HepG2 (cell line): ENCODE results near the gene MYO6. TPM values are rescaled to one million over a fixed set of nuclear protein-coding genes. Genes with fewer than 3 reads are reported as not detected.

Experiments used
- ATAC-seq: fragments of 200-7000 bp; cut with Tn5 transposase; 3 replicates; pipeline ENCODE4 v1.9.1; 2020; ENCODE audit warnings: mild to moderate bottlenecking, moderate library complexity
- BruUV-seq: library from RNA; stranded (reverse); fragments of 400-500 nt; replicated peaks from 2 replicates; lab custom pipeline; 2021; lab: Mats Ljungman, UMichigan
- CTCF ChIA-PET: fragments of 300-600 bp; formaldehyde crosslinking; extraction: SDS; loops from one replicate; lab custom pipeline; 2021; ENCODE audit warnings: low total read pairs, inconsistent platforms, low intra/inter-chr PET ratio; lab: Yijun Ruan, JAX
- POLR2A ChIA-PET: fragments of 350-600 bp; sonication (Branson Sonifier 250); formaldehyde crosslinking; loops from one replicate; lab custom pipeline; 2020; ENCODE audit warnings: antibody characterized with exemption, inconsistent platforms; lab: Yijun Ruan, JAX
- DNase-seq: peaks from one replicate; pipeline ENCODE4 v3.0.0-alpha.2; 2015; ENCODE audit warnings: low spot score
- FAIRE-seq: peaks from 3 replicates; lab custom pipeline; 2011; peaks lifted over from hg19 to GRCh38; lab: Jason Lieb, UNC
- H2AFZ ChIP-seq: one replicate; pipeline ENCODE4 v1.6.1; 2011; ENCODE audit warnings: low read length, inconsistent platforms
- H3K27ac ChIP-seq: fragments of 300-600 bp; 3 replicates; pipeline ENCODE4 v1.8.0; 2011; ENCODE audit warnings: mixed run types, mild to moderate bottlenecking, mixed read lengths, low read length, inconsistent platforms; ENCODE audit not compliant: insufficient read depth; ENCODE audit errors: extremely low read length
- H3K27me3 ChIP-seq, 2 experiments: fragments of 200-600 bp in 1 of 2; 2 replicates in 1 of 2; 3 replicates in 1 of 2; pipeline versions ENCODE4 v1.6.0 to v1.8.0; 2011; ENCODE audit warnings: low read length in 2 of 2, mild to moderate bottlenecking in 2 of 2, moderate library complexity in 2 of 2, inconsistent platforms in 1 of 2; ENCODE audit not compliant: insufficient read depth in 2 of 2, control insufficient read depth in 1 of 2
- H3K36me3 ChIP-seq, 2 experiments: fragments of 200-600 bp in 1 of 2; replicated peaks in 1 of 2; 2 replicates in 1 of 2; 3 replicates in 1 of 2; pipeline versions ENCODE4 v1.5.1 to v1.8.0; 2011; ENCODE audit warnings: low read length in 2 of 2, inconsistent platforms in 1 of 2; ENCODE audit not compliant: insufficient read depth in 2 of 2, control insufficient read depth in 1 of 2
- H3K4me1 ChIP-seq: 2 replicates; pipeline ENCODE4 v1.5.1; 2012; ENCODE audit warnings: low read length, inconsistent platforms; ENCODE audit not compliant: insufficient read depth
- H3K4me2 ChIP-seq: 2 replicates; pipeline ENCODE4 v1.6.0; 2011; ENCODE audit warnings: low read depth, low read length, inconsistent platforms
- H3K4me3 ChIP-seq, 3 experiments: fragments of 200-600 bp in 1 of 3; sonication (generic), shearing (Covaris generic) in 1 of 3; replicated peaks in 1 of 3; 2 replicates each; pipeline ENCODE4 v1.5.1; 2011 to 2016; ENCODE audit warnings: low read length in 3 of 3, inconsistent platforms in 2 of 3, low read depth in 2 of 3, mild to moderate bottlenecking in 2 of 3, control low read depth in 1 of 3, mixed read lengths in 1 of 3; ENCODE audit not compliant: insufficient read depth in 1 of 3
- H3K79me2 ChIP-seq: one replicate; pipeline ENCODE4 v1.6.1; 2011; ENCODE audit warnings: low read length, inconsistent platforms; ENCODE audit not compliant: insufficient read depth
- H3K9ac ChIP-seq: 2 replicates; pipeline ENCODE4 v1.6.0; 2011; ENCODE audit warnings: mild to moderate bottlenecking, low read depth, low read length, inconsistent platforms; ENCODE audit not compliant: insufficient read depth
- H3K9me3 ChIP-seq: 2 replicates; pipeline ENCODE4 v1.5.1; 2012; ENCODE audit warnings: mild to moderate bottlenecking, low read length
- H4K20me1 ChIP-seq: 2 replicates; pipeline ENCODE4 v1.6.0; 2011; ENCODE audit warnings: inconsistent platforms, mild to moderate bottlenecking, low read length, moderate library complexity; ENCODE audit not compliant: insufficient read depth
- EHMT2 ChIP-seq: fragments of 200-600 bp; sonication (generic); IDR thresholded peaks from 2 replicates; pipeline ENCODE4 v1.7.0; 2017; ENCODE audit warnings: antibody characterized with exemption, low read depth, low read length, borderline replicate concordance
- JUN ChIP-seq: sonication (generic); formaldehyde crosslinking; IDR thresholded peaks from 2 replicates; pipeline ENCODE4 v1.4.0; 2020; ENCODE audit warnings: mild to moderate bottlenecking, missing genetic modification reagents
- KLF6 ChIP-seq: IDR thresholded peaks from 2 replicates; pipeline ENCODE4 v1.8.0; 2016; ENCODE audit warnings: missing biosample characterization, missing genetic modification reagents
- POLR2G ChIP-seq: fragments of 200-400 bp; formaldehyde crosslinking; IDR thresholded peaks from 2 replicates; pipeline ENCODE4 v1.6.1; 2018; ENCODE audit warnings: mild to moderate bottlenecking, low read depth, low read length, moderate library complexity
- PRMT3 ChIP-seq: sonication (generic); formaldehyde crosslinking; IDR thresholded peaks from 2 replicates; pipeline ENCODE4 v1.8.1; 2022; ENCODE audit warnings: low read depth, mild to moderate bottlenecking, moderate library complexity, missing genetic modification reagents, borderline replicate concordance
- SSRP1 ChIP-seq: IDR thresholded peaks from 2 replicates; pipeline ENCODE4 v1.6.1; 2016; ENCODE audit warnings: control low read depth
- TEF ChIP-seq: sonication (generic); formaldehyde crosslinking; IDR thresholded peaks from 2 replicates; pipeline ENCODE4 v1.5.0; 2020; ENCODE audit warnings: missing genetic modification reagents
- ZNF160 ChIP-seq: sonication (generic); formaldehyde crosslinking; IDR thresholded peaks from 2 replicates; pipeline ENCODE4 v1.8.0; 2022; ENCODE audit warnings: mild to moderate bottlenecking, inconsistent platforms, missing genetic modification reagents
- ZNF367 ChIP-seq: sonication (generic); formaldehyde crosslinking; IDR thresholded peaks from 2 replicates; pipeline ENCODE4 v1.4.0; 2020; ENCODE audit warnings: missing genetic modification reagents, borderline replicate concordance
- ZNF775 ChIP-seq: sonication (generic); formaldehyde crosslinking; IDR thresholded peaks from 2 replicates; pipeline ENCODE4 v1.4.0; 2020; ENCODE audit warnings: missing genetic modification reagents, mild to moderate bottlenecking, moderate library complexity, borderline replicate concordance
- WGBS: methylation state at CpG from one replicate; pipeline ENCODE4 v1.1.6; 2017; ENCODE audit warnings: low lambda C conversion rate; 5-methylcytosine and 5-hydroxymethylcytosine counted together
- in situ Hi-C: cut with HindIII; loops from 2 replicates; pipeline ENCODE4 v1.10.0; 2017; ENCODE audit warnings: low pct_unique_long_range_greater_than_20kb; ENCODE audit not compliant: extremely low pct_ligation_motif_present
- intact Hi-C: fragments of 100-400 bp; cut with micrococcal nuclease; formaldehyde crosslinking; loops from one replicate; pipeline ENCODE4 v1.10.0; 2022; ENCODE audit not compliant: unreplicated experiment
- polyA plus RNA-seq, 8 experiments: library from polyadenylated mRNA; depleted of rRNA in 3 of 8; stranded (reverse) in 7 of 8; unstranded in 1 of 8; fragments of >200 nt; fragmentation: Illumina TruSeq in 4 of 8; extraction: Trizol in 4 of 8; gene quantifications; 2 replicates each; pipeline versions ENCODE4 v1.2.1 to v1.2.3, GENCODE V29; 2011 to 2016; ENCODE audit warnings: low read depth in 4 of 8, missing spikeins in 1 of 8, mixed read lengths in 1 of 8; ENCODE audit not compliant: insufficient read depth in 1 of 8
- total RNA-seq, 5 experiments: library from RNA; depleted of rRNA; stranded (reverse); fragments of >200 nt; fragmentation: Illumina TruSeq; extraction: Trizol; gene quantifications; 2 replicates each; pipeline ENCODE4 v1.2.3, GENCODE V29; 2016; ENCODE audit warnings: low read depth in 1 of 5
- TF ChIP-seq, protein P1 (sequence below): IDR thresholded peaks from 2 replicates; pipeline ENCODE4 v1.6.1; 2016

Gene MYO6
- total and polyA plus RNA-seq, 2 of the 13 experiments (the other 11 are each of a cell fraction or from before 2014, with no cell fraction given): 5.4 to 7.5 TPM

GRCh38 chr6:75796723-75797122 lies 47.7 kb downstream of the MYO6 start:
- Histone ChIP-seq H3K4me2 (no peak overlapping the region), H3K79me2 (no peaks in the 10 kb centered on the region), H2AFZ (no peak overlapping the region), H3K27me3 (no peaks in the 10 kb centered on the region), H3K27ac (no peak overlapping the region), H3K9ac (no peak overlapping the region), H3K9me3 (no peaks in the 10 kb centered on the region), H4K20me1 (no peaks in the 10 kb centered on the region), H3K4me3 (no peak overlapping the region), H3K36me3 (no peaks in the 10 kb centered on the region), H3K4me1 (no peaks in the 10 kb centered on the region)
- intact Hi-C loops: no loop called here
- CTCF ChIA-PET: no interaction called here
- no TSS peak for BruUV-seq
- no peak for FAIRE-seq
- ATAC-seq: no peak
- in situ Hi-C loops: no loop called here
- POLR2A ChIA-PET: no interaction called here
- TF ChIP-seq PRMT3 (CRISPR knock-in tag): no peak
- TF ChIP-seq POLR2G: no peak
- TF ChIP-seq TEF: no peak
- TF ChIP-seq, protein P1, sequence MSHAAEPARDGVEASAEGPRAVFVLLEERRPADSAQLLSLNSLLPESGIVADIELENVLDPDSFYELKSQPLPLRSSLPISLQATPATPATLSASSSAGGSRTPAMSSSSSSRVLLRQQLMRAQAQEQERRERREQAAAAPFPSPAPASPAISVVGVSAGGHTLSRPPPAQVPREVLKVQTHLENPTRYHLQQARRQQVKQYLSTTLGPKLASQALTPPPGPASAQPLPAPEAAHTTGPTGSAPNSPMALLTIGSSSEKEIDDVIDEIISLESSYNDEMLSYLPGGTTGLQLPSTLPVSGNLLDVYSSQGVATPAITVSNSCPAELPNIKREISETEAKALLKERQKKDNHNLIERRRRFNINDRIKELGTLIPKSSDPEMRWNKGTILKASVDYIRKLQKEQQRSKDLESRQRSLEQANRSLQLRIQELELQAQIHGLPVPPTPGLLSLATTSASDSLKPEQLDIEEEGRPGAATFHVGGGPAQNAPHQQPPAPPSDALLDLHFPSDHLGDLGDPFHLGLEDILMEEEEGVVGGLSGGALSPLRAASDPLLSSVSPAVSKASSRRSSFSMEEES (CRISPR knock-in tag): no peak
- no peak for TF ChIP-seq ZNF160 (CRISPR knock-in tag)
- no peak for TF ChIP-seq JUN (CRISPR knock-in tag)
- TF ChIP-seq SSRP1 (CRISPR knock-in tag): no peak
- no peak for TF ChIP-seq ZNF367
- TF ChIP-seq ZNF775 (CRISPR knock-in tag): no peak
- no peak for TF ChIP-seq EHMT2
- TF ChIP-seq KLF6 (CRISPR knock-in tag): no peak
- WGBS: 96% methylated on average over 1 of the region's 1 CpG
- no peak for DNase-seq
